Activated gamma-delta T cell treated with anti-CD3 and anti-CD28 coated beads, Interleukin-2, amount 50 U/mL, for 16 hours (primary cell): Measurements from ENCODE around the gene HMGXB3.

Experiments
- DNase-seq: peaks from one replicate; pipeline ENCODE4 v3.0.0-alpha.2; 2020; ENCODE audit warnings: low read depth

Gene HMGXB3

GRCh38 chr5:150092159-150092787 is 91.7 kb downstream of the HMGXB3 start:
- no peak for DNase-seq

- DNase-seq: no peak
Measured at GRCh38 chr5:150097152-150097551, 96.6 kb downstream of the HMGXB3 start.

GRCh38 chr5:150101023-150101422 is 100.5 kb downstream of the HMGXB3 start:
- DNase-seq: no peak
